Hepatocyte (in vitro differentiated cells): Measurements from ENCODE around the gene AGBL4.

Experiments
- EZH2 ChIP-seq: fragments of 200-600 bp; sonication (generic); IDR thresholded peaks from 2 replicates; pipeline ENCODE4 v1.6.1; 2016; ENCODE audit warnings: antibody characterized with exemption, mild to moderate bottlenecking, borderline replicate concordance
- EZH2phosphoT487 ChIP-seq: fragments of 200-600 bp; sonication (generic); IDR thresholded peaks from one replicate; pipeline ENCODE4 v1.6.1; 2018; ENCODE audit warnings: antibody characterized with exemption, mild to moderate bottlenecking, low read depth, moderate library complexity; ENCODE audit not compliant: unreplicated experiment, severe bottlenecking
- TF ChIP-seq, protein P1 (sequence below): fragments of 200-600 bp; sonication (generic); IDR thresholded peaks from 2 replicates; pipeline ENCODE4 v1.5.1; 2016; ENCODE audit warnings: antibody characterized with exemption, mild to moderate bottlenecking; ENCODE audit not compliant: poor library complexity

DNA sequence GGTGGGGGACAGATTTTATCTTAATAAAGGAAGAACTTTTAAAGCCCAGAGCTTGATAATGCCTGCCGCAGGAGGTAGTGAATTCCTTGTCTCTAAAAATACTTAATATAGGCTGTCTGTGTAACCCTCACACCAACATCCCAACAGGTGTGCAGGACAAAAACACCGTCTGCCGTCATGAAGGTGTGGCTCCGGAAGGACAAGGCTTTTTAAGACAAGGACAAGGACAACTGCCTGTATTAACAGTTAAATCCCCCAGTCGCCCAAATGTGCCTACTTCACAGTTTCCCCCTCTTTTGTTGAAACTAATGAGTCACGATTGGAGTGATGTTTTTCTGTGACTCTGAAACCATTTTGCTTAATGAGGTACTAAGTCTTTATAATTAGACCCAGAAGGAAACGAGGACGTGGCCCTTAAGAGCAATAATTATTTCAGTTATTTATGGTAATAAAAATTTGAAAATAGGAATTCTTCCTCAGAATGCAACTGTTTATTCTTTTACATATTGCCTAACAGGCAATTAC, 1524.5 kb downstream of the AGBL4 start:
- TF ChIP-seq, protein P1, sequence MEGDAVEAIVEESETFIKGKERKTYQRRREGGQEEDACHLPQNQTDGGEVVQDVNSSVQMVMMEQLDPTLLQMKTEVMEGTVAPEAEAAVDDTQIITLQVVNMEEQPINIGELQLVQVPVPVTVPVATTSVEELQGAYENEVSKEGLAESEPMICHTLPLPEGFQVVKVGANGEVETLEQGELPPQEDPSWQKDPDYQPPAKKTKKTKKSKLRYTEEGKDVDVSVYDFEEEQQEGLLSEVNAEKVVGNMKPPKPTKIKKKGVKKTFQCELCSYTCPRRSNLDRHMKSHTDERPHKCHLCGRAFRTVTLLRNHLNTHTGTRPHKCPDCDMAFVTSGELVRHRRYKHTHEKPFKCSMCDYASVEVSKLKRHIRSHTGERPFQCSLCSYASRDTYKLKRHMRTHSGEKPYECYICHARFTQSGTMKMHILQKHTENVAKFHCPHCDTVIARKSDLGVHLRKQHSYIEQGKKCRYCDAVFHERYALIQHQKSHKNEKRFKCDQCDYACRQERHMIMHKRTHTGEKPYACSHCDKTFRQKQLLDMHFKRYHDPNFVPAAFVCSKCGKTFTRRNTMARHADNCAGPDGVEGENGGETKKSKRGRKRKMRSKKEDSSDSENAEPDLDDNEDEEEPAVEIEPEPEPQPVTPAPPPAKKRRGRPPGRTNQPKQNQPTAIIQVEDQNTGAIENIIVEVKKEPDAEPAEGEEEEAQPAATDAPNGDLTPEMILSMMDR: no peak
- no peak for TF ChIP-seq EZH2phosphoT487
- TF ChIP-seq EZH2: no peak
